HEK293 (cell line): ENCODE measurements around the gene ANKRD31.

ENCODE experiments used
- CTCF ChIP-seq: fragments of 450-650 bp; formaldehyde crosslinking; IDR thresholded peaks from 2 replicates; pipeline ENCODE4 v1.5.1; 2016; ENCODE audit warnings: missing biosample characterization, missing genetic modification characterization
- HOXA7 ChIP-seq: sonication (generic); formaldehyde crosslinking; IDR thresholded peaks from 2 replicates; pipeline ENCODE4 v1.8.1; 2022; ENCODE audit warnings: missing genetic modification reagents, borderline replicate concordance
- ZBTB1 ChIP-seq: fragments of 450-650 bp; formaldehyde crosslinking; IDR thresholded peaks from 2 replicates; pipeline ENCODE4 v1.5.1; 2016; ENCODE audit warnings: missing biosample characterization, missing genetic modification characterization
- ZBTB21 ChIP-seq: fragments of 450-650 bp; formaldehyde crosslinking; IDR thresholded peaks from 2 replicates; pipeline ENCODE4 v1.5.1; 2017; ENCODE audit warnings: missing biosample characterization, missing genetic modification characterization
- ZNF239 ChIP-seq: fragments of 450-650 bp; formaldehyde crosslinking; IDR thresholded peaks from 2 replicates; pipeline ENCODE4 v1.5.1; 2016; ENCODE audit warnings: missing biosample characterization, missing genetic modification characterization
- ZNF266 ChIP-seq: fragments of 450-650 bp; formaldehyde crosslinking; IDR thresholded peaks from 2 replicates; pipeline ENCODE4 v1.5.1; 2016; ENCODE audit warnings: missing biosample characterization, missing genetic modification characterization, low read depth
- ZNF423 ChIP-seq: fragments of 450-650 bp; formaldehyde crosslinking; IDR thresholded peaks from 2 replicates; pipeline ENCODE4 v1.5.1; 2016; ENCODE audit warnings: missing biosample characterization, missing genetic modification characterization
- ZNF529 ChIP-seq: fragments of 450-650 bp; formaldehyde crosslinking; IDR thresholded peaks from 2 replicates; pipeline ENCODE4 v1.5.1; 2017; ENCODE audit warnings: missing genetic modification characterization, missing biosample characterization; ENCODE audit not compliant: insufficient replicate concordance
- ZNF621 ChIP-seq: fragments of 450-650 bp; formaldehyde crosslinking; IDR thresholded peaks from 2 replicates; pipeline ENCODE4 v1.5.1; 2017; ENCODE audit warnings: missing biosample characterization, missing genetic modification characterization
- ZNF76 ChIP-seq: fragments of 450-650 bp; formaldehyde crosslinking; IDR thresholded peaks from 2 replicates; pipeline ENCODE4; 2016; ENCODE audit warnings: low read depth, missing biosample characterization, missing genetic modification characterization, borderline replicate concordance
- ZSCAN23 ChIP-seq: fragments of 450-650 bp; formaldehyde crosslinking; IDR thresholded peaks from 2 replicates; pipeline ENCODE4 v1.5.1; 2016; ENCODE audit warnings: missing biosample characterization, missing genetic modification characterization
- TF ChIP-seq, protein P1 (sequence below): fragments of 450-650 bp; IDR thresholded peaks from 2 replicates; pipeline ENCODE4 v1.5.1; 2018; ENCODE audit warnings: missing biosample characterization, missing genetic modification characterization

DNA sequence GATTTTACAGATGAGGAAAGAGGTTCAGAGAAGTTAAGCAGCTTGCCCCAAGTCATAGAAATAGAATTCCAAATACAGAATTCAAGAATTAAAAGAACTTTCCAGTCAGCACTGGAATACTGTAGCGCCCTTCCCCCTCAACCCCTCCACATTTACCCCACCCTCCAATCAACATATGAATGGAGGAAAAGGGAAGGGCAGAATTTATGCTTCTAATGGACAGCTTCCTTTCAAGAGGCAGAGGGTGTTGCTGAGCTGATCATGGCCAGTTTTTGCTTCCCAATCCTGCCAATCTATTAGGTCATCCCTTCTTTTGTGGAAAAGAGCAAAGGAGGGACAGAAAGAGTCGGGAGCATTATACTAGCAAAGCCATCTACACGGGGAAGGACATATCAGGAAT lies 39.1 kb upstream of the ANKRD31 start:
- TF ChIP-seq, protein P1, sequence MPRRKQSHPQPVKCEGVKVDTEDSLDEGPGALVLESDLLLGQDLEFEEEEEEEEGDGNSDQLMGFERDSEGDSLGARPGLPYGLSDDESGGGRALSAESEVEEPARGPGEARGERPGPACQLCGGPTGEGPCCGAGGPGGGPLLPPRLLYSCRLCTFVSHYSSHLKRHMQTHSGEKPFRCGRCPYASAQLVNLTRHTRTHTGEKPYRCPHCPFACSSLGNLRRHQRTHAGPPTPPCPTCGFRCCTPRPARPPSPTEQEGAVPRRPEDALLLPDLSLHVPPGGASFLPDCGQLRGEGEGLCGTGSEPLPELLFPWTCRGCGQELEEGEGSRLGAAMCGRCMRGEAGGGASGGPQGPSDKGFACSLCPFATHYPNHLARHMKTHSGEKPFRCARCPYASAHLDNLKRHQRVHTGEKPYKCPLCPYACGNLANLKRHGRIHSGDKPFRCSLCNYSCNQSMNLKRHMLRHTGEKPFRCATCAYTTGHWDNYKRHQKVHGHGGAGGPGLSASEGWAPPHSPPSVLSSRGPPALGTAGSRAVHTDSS (tag by site-specific recombination): no peak
- TF ChIP-seq HOXA7 (CRISPR knock-in tag) (no peak), CTCF (tag by site-specific recombination) (no peak), ZNF423 (tag by site-specific recombination) (no peak), ZBTB21 (tag by site-specific recombination) (no peak), ZBTB1 (tag by site-specific recombination) (no peak), ZNF239 (tag by site-specific recombination) (no peak), ZNF529 (tag by site-specific recombination) (no peak), ZNF621 (tag by site-specific recombination) (no peak), ZSCAN23 (no peak), ZNF266 (tag by site-specific recombination) (no peak), ZNF76 (tag by site-specific recombination) (no peak)
